DMS53 (cell line): Measurements from ENCODE around the gene SELENOM.

Experiments used
- DNase-seq: peaks from one replicate; lab custom pipeline; 2025; lab: John Stamatoyannopoulos, UW

The SELENOM gene

DNA sequence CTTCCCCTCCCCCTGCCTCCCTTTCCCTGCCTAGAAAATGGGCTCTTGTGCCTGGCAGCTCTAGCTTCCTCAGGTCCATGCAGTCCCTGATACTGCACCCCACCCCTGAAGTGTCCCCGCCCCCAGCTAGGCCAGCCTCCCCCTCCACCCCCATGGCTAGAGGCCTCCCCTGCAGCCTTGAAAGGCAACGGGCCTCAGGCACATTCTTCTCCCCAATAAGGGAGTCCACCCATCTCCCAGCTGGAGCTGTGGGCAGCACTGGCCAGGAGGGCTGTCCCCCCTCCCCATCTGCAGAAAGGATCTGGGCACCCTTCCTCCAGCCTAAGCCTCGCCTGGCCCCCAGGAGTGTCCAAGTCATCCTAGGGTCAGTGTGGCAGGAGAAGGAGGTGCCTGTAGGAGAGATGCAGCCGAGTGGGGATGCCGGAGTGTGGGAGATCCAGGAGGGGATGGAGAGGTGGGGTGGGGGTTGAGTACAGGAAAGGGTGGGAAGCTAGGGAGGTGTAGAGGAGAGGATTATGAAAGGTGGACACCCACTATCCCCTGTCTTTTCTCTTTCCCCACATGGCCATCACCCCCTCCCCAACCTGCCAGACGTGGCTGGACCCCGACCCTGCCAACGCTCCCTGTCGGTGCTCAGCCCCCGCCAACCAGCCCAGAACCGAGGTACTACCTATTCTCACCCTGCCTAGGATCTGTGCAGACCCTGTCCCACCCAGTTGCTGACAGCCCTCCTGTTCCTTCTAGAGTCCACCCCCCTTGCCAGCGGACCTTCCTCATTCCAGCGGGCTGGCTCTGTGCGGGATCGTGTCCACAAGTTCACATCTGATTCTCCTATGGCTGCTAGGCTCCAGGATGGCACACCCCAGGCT lies 16.9 kb downstream of the SELENOM start:
- DNase-seq = no peak

DNA sequence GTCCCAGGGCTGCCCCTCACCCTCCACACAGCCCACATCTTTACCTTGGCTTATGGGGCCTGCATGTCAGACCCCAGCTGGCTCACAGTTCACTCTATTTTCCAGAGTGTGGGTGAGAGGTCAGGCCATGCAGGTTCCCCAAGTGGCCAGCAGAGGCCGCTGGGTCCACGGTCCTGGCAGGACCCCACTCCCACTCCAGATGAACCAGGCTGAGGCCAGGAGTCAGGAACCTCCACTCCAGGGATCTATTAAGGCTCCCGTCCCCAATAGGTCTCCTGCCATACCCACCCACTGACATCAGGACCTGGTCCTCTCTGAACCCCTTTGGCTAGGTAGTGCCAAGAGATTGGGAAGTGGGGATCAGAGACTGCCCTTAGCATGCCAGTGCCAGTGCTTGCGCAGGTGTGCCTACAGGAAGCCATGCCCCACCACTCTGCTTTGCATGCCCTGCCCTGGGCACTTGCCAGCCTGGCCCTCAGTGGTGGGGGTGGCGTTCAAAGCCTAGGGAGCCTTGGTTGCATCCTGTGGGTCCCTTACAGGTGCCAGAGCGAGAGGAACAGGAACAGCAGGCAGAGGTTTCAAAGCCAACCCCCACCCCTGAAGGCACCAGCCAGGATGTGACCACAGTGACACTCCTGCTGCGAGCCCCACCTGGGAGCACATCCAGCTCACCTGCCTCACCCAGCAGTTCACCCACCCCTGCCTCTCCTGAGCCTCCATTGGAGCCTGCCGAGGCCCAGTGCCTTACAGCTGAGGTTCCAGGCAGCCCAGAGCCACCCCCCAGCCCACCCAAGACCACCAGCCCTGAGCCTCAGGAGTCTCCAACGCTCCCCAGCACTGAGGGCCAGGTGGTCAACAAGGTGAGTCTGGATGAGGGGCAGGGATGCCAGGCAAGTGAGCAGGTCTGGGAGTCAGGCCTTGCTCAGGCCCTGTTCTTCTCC lies 17.9 kb downstream of the SELENOM start:
- DNase-seq = peak; percentile 33

- DNase-seq = no peak
These were observed 19.0 kb downstream of the SELENOM start for GRCh38 chr22:31088233-31088986.

DNA sequence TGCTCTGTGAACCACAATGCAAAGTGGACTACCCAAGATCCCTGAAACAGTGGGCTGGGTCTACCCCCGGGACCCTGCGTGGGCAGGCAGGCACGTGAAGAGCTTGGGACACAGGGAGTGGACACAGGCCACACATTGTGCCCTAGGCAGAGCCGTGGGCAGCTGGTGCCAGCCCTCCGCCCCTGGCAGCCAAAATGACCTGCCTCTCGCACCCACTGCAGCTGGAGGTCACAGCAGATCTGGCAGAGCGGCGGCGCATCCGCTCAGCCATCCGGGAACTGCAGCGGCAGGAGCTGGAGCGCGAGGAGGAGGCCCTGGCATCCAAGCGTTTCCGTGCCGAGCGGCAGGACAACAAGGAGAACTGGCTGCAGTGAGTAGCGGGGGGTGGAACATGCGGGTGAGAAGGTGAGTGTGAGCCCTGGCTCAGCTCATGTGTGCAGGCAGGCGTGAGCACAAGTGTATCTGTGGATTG lies 19.6 kb downstream of the SELENOM start:
- DNase-seq = no peak

DNA sequence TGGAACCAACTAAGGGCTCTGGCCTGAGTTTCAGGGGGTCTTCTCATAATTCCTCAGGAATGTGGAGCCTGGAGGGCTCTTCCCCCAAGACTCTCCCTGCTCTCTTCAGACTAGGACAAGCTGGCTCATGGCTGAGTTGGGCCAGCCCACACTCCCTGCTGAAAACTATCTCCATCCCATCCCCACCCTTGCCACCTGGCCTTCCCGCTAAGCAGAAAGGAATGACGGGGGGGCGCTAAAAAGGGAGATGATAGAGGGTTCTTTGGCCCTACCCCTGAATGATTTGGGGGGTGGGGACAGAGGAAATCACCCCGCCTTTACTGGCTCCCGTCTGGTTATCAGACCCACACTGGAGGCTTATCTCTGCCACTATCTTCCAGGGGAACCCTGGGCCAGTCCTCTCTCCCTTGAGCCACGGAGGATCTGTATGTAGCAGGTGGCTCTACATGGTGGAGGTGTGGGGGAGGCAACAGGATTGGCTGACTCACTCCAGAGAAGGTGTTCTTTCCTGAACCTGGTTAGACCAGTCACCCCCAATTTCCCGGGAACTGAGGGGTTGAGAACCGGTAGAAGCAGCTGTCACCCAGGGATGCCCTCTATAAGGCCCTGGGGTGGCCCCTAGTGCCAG lies 20.6 kb downstream of the SELENOM start:
- no peak for DNase-seq

- DNase-seq = no peak
These were observed 21.4 kb downstream of the SELENOM start for GRCh38 chr22:31085928-31086327.

GRCh38 chr22:31085493-31085824 lies 21.9 kb downstream of the SELENOM start:
- no peak for DNase-seq

- DNase-seq = no peak
These were observed 22.4 kb downstream of the SELENOM start for GRCh38 chr22:31084811-31085492.

- no peak for DNase-seq
These were observed 23.2 kb downstream of the SELENOM start for GRCh38 chr22:31083923-31084810.

GRCh38 chr22:31083377-31083768 lies 24.0 kb downstream of the SELENOM start:
- DNase-seq = peak; percentile 71

DNA sequence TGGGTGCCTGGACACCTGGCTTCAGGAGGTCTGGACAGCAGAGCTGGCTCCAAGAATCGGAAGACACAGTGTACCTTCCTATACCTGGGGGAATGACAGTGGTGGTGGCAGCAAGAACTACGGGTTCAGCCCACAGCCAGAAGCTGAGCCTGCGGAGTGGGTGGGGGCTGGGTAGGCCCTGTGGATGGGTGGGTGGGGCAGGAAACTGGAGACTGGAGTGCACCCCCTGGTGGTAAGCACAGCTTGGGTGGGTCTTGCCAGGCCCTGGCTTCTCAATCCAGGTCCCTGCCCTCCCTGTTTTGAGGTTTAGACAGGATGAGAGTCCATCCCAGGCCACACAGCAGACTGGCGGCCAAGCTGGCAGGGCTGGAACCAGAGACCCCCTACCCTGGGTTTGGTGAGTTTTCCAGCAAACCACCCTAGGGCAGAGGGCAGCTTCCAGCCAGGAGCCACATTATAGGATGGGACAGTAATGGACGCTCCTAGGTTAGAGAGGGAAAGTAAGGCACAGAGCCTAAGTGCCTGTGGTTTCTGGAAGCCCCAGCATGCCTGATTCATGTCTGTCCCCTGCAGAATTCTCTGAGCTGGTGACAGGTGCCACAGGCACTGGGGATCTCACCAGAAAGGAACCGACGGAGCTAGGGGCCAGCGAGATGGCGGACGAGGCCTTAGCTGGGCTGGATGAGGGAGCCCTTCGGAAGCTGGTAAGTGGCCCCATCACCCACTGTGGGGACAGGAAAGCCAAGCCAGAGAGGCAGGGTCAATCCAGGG lies 24.6 kb downstream of the SELENOM start:
- DNase-seq = peak; percentile 24

GRCh38 chr22:31081963-31082605 lies 25.3 kb downstream of the SELENOM start:
- no peak for DNase-seq

GRCh38 chr22:31080848-31081649 lies 26.3 kb downstream of the SELENOM start, which contains the start of gene SMTN:
Gene SMTN (plus strand): TSS chr22:31081318. CDS start chr22:31083259, 1,941 bp downstream.
- DNase-seq = peak; percentile 87

GRCh38 chr22:31080164-31080847 lies 27.1 kb downstream of the SELENOM start:
- DNase-seq = peak; percentile 41

DNA sequence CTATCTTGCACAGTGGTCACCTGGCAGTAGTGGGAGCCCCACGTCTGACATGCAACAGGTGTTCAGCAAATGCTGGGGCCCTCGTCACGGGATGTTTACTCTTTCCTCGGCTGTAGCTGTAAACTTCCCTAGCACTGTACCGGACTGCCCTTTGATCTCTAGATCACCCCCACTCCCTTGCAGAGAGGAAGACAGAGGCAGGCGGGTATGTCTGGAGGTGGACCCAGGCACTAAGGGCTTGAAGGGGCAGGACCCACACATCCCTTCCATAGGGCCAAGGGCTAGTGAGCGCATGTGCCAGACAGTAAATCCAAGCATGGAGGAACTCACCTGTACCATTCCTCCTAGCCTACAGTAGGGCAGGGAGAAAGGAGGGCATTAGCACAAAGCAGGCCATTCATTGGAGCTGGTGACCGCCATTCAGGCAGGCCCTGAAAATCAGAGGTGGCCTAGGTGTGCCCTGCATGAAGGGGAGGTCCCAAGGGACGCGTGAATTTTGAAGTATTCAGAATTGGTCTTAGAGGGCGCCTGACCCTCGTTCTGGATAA lies 28.2 kb downstream of the SELENOM start:
- DNase-seq = peak; percentile 94

- peak; percentile 38 for DNase-seq
These were observed 29.0 kb downstream of the SELENOM start for GRCh38 chr22:31078389-31078788.

DNA sequence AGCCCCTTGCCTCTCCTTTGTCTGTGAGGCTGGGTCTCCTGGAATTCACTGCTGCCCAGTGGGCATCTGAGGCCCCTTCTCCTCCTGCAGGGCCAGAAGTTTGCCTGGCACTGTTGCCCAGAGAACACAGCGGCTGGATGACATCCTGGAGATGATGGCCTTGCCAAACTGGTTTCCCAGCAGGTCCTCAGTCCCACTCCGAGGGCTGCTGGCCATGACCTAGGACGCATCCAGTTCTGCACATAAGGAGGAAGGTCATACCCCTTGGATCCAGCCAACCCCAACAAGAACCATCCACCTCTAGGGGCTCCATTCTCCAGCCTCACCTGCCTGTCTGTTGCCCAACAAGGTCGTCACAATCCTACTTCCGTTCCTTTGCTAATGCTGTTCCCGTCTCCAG lies 29.7 kb downstream of the SELENOM start:
- DNase-seq = peak; percentile 57
